Hepatocyte (in vitro differentiated cells): ENCODE results near the gene RASSF7.

Experiments
- CTCF ChIP-seq: fragments of 200-600 bp; sonication (generic); IDR thresholded peaks from 2 replicates; pipeline ENCODE4 v1.5.1; 2016; ENCODE audit warnings: antibody characterized with exemption, mild to moderate bottlenecking; ENCODE audit not compliant: poor library complexity
- EZH2 ChIP-seq: fragments of 200-600 bp; sonication (generic); IDR thresholded peaks from 2 replicates; pipeline ENCODE4 v1.6.1; 2016; ENCODE audit warnings: antibody characterized with exemption, mild to moderate bottlenecking, borderline replicate concordance

DNA sequence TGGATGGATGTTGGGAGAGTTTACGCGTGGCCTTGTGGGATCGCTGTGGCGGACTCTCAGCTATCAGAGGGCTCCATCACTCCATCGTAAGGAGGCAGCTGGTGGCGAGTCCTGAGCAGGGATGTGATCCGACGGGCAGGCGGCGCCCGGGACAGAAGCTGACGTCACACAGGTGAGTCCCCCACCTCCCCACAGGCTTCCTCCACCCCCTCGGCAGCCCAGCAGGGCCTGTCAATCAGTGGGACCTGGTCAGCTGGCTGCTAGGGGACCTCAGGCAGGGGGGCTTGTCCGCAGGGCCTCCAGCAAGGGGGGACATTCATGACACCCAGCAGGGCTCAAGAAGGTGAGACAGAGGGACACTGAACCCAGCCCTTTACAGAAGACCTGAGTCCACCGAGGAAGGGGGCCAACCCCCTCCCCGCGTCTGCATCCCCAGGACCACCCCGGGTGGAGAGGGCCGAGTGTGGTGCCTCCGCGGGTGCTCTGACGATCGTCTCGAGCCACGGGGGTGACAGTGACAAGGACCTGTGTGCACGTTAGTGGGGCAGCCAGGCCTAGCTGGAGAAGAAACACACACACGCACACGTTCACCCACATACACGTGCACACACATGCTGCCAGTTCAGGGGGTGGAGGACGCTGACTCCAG, 32.5 kb upstream of the RASSF7 start:
- no peak for TF ChIP-seq CTCF
- TF ChIP-seq EZH2 = no peak
